H1 (cell line): Measurements from ENCODE around the gene GLYATL3.

Experiments used
- ATF2 ChIP-seq: IDR thresholded peaks from 2 replicates; pipeline ENCODE4 v1.6.1; 2012; ENCODE audit warnings: low read length, inconsistent platforms
- ATF3 ChIP-seq: IDR thresholded peaks from 2 replicates; pipeline ENCODE4 v1.6.1; 2011; ENCODE audit warnings: low read depth, mild to moderate bottlenecking, low read length; ENCODE audit not compliant: insufficient read depth
- CBX8 ChIP-seq: fragments of 300-800, 300-1000 bp; sonication (generic); IDR thresholded peaks from 2 replicates; pipeline ENCODE4 v1.7.1; 2016; ENCODE audit warnings: low read depth, low read length, borderline replicate concordance
- CHD1 ChIP-seq: IDR thresholded peaks from 2 replicates; pipeline ENCODE4 v1.6.1; 2012; ENCODE audit warnings: low read depth, low read length, improper control_type of control experiment
- CREB1 ChIP-seq: IDR thresholded peaks from 2 replicates; pipeline ENCODE4 v1.6.1; 2012; ENCODE audit warnings: inconsistent platforms
- CTCF ChIP-seq, 3 experiments: IDR thresholded peaks; 1 replicate in 2 of 3; 2 replicates in 1 of 3; pipeline versions ENCODE4 v1.5.1 to v1.6.1; 2011; ENCODE audit warnings: low read length in 3 of 3, mild to moderate bottlenecking in 3 of 3, inconsistent platforms in 2 of 3, low read depth in 1 of 3, moderate library complexity in 1 of 3; ENCODE audit not compliant: insufficient read depth in 1 of 3; ENCODE audit errors: control extremely low read depth in 1 of 3
- PHF8 ChIP-seq: fragments of 200-600 bp; sonication (generic); conservative IDR thresholded peaks from 2 replicates; pipeline ENCODE4 v1.7.1; 2012; ENCODE audit warnings: low read depth, mild to moderate bottlenecking, inconsistent platforms, low read length, moderate library complexity
- POLR2A ChIP-seq, 2 experiments: IDR thresholded peaks; 1 replicate in 1 of 2; 2 replicates in 1 of 2; pipeline ENCODE4 v1.6.1; 2011; ENCODE audit warnings: low read depth in 2 of 2, low read length in 2 of 2, mild to moderate bottlenecking in 2 of 2; ENCODE audit errors: control extremely low read depth in 1 of 2
- RAD21 ChIP-seq, 2 experiments: IDR thresholded peaks in 1 of 2; conservative IDR thresholded peaks in 1 of 2; 2 replicates each; pipeline ENCODE4 v1.6.1; 2011; ENCODE audit warnings: low read depth in 2 of 2, low read length in 2 of 2, improper control_type of control experiment in 1 of 2, inconsistent platforms in 1 of 2, mild to moderate bottlenecking in 1 of 2, moderate library complexity in 1 of 2
- SP1 ChIP-seq: IDR thresholded peaks from 2 replicates; pipeline ENCODE4 v1.6.1; 2011; ENCODE audit warnings: low read depth, low read length
- TAF1 ChIP-seq: IDR thresholded peaks from 2 replicates; pipeline ENCODE4 v1.6.1; 2011; ENCODE audit warnings: mild to moderate bottlenecking, low read depth, low read length
- YY1 ChIP-seq: IDR thresholded peaks from 2 replicates; pipeline ENCODE4 v1.6.1; 2011; ENCODE audit warnings: low read depth, mild to moderate bottlenecking, low read length

- TF ChIP-seq POLR2A (IDR thresholded peaks at IDR 0.05; ENCODE audit: control extremely low read depth in 1 of 2, low read depth in 2 of 2, low read length in 2 of 2) (no peak), CREB1 (no peak), CTCF (IDR thresholded peaks at IDR 0.05; ENCODE audit: control extremely low read depth in 1 of 3, insufficient read depth in 1 of 3, low read depth in 1 of 3, low read length in 3 of 3) (no peak), ATF2 (no peak), CHD1 (no peak), TAF1 (no peak), SP1 (no peak), CBX8 (no peak), ATF3 (no peak), YY1 (no peak), RAD21 (IDR thresholded peaks at IDR 0.05 in 1 of 2, conservative IDR thresholded peaks at IDR 0.05 in 1 of 2; ENCODE audit: low read depth in 2 of 2, low read length in 2 of 2) (no peak), PHF8 (no peak)
Observed at GRCh38 chr6:49558238-49558637, 58.5 kb downstream of the GLYATL3 start.
